ENCODE results near the gene MYOM3.

MYOM3 gene

GRCh38 chr1:24119859-24120756, 8.2 kb upstream of the MYOM3 start:
- no peak for TF ChIP-seq CTCF (IDR thresholded peaks at IDR 0.05; ENCODE audit: extremely low read depth, missing control alignments)
- no peak for DNase-seq (ENCODE audit: low spot score)

- TF ChIP-seq CTCF (IDR thresholded peaks at IDR 0.05; ENCODE audit: extremely low read depth, missing control alignments): no peak
- DNase-seq (ENCODE audit: low spot score): no peak
Measured at GRCh38 chr1:24119489-24119858, 7.5 kb upstream of the MYOM3 start.

- no peak for TF ChIP-seq CTCF (IDR thresholded peaks at IDR 0.05; ENCODE audit: extremely low read depth, missing control alignments)
- DNase-seq (ENCODE audit: low spot score): no peak
Measured at GRCh38 chr1:24118410-24119242, 6.7 kb upstream of the MYOM3 start.

GRCh38 chr1:24117722-24118409, 5.9 kb upstream of the MYOM3 start:
- no peak for TF ChIP-seq CTCF (IDR thresholded peaks at IDR 0.05; ENCODE audit: extremely low read depth, missing control alignments)
- DNase-seq (ENCODE audit: low spot score): no peak

GRCh38 chr1:24117132-24117531, 5.2 kb upstream of the MYOM3 start:
- no peak for TF ChIP-seq CTCF (IDR thresholded peaks at IDR 0.05; ENCODE audit: extremely low read depth, missing control alignments)
- no peak for DNase-seq (ENCODE audit: low spot score)

- no peak for TF ChIP-seq CTCF (IDR thresholded peaks at IDR 0.05; ENCODE audit: extremely low read depth, missing control alignments)
- DNase-seq (ENCODE audit: low spot score): no peak
Measured at GRCh38 chr1:24114753-24115152, 2.8 kb upstream of the MYOM3 start.

All from GM20000 (cell line).